LNCAP (cell line): ENCODE results near the gene CD86.

Experiments
- CTCF ChIP-seq: fragments of 450-650 bp; IDR thresholded peaks from 2 replicates; pipeline ENCODE4 v1.5.1; 2017; ENCODE audit warnings: mild to moderate bottlenecking

CD86 gene

GRCh38 chr3:122064326-122064725 is 9.2 kb downstream of the CD86 start:
- no peak for TF ChIP-seq CTCF

DNA sequence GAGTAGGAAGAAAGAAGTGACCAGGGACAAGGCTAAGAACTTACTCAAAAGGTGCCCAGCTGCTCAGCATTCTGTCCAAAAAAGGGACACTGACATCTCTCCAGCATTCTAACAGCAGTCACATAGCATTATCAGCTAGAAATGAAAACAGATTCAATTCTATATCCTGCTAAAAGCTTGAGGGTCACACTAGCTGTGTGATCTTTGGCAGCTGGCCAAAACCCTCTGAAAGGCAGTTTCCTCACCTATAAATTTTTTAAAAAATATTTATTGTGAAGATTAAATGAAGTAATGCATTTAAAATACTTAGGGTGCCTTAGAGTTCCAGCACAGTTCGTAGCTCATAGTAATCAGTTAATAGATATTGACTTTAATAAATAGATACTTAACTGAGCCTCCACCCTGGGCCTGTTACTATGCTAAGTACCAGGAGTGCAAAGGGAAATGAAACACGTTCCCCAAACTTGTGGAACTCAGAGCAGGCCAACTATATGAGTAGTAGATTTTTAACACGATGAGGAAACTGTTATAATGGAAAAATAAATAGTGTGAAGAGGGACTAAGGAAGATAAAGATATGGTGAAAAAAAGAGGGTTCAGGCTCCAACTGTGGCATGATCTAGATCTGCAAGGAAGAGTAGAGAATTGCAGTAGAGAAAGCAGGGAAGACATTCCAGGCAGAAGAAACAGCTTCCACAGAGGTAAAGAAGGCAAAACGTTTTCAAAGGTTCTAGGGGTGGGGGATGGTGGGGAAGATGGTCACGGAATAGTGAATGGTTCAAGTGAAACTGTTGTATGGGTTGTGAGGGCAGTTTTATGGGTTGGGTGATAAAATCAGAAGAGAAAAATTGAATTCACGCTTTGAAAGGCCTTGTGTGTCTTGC is 11.4 kb downstream of the CD86 start:
- TF ChIP-seq CTCF: no peak

- TF ChIP-seq CTCF: no peak
These were observed 12.0 kb downstream of the CD86 start for GRCh38 chr3:122067214-122067550.

GRCh38 chr3:122067588-122068240 is 12.6 kb downstream of the CD86 start:
- no peak for TF ChIP-seq CTCF

DNA sequence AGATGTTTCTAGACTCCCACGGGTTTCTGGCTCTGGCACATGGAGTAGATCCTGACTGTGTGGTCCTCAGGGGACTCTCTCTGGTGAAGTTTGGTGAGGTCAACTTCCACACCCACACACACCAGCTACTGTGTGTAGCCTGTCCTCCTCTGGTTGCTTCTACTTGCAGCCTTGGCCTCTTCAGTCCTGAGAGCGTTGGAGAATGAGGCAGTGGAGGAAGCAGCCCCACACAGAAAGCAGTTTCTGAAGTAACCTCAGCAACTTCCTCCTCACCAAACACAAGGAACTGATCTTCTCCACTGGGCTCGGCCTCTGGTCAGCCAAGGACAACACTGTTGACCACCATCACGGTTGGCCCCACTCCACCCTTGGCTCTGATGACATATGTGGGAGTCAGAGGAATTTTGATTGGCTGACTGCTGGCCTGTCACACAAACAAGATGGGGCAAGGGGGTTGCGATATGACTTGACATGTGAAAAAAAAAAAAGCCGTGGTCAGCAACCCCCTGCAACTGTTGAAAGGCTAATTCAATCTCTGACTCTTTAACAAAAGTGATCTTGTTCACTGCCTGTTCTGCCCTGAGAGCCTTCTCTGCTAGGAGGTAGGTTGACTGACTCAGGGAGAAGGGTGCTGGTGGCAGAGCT is 19.6 kb downstream of the CD86 start:
- TF ChIP-seq CTCF: no peak

GRCh38 chr3:122076491-122077292 is 21.5 kb downstream of the CD86 start:
- no peak for TF ChIP-seq CTCF
